Heart left ventricle (tissue), 16 donors: ENCODE data around the gene LRBA. TPM values are rescaled to one million over a fixed set of nuclear protein-coding genes. Genes with fewer than 3 reads are reported as not detected.

Experiments used
- ATAC-seq, 4 donors: fragments of 200-7000 bp; cut with Tn5 transposase; one replicate each; pipeline ENCODE4 v1.9.1; 2020 to 2022; ENCODE audit warnings: moderate library complexity in 4 of 4, mild to moderate bottlenecking in 3 of 4, moderate number of reproducible peaks in 1 of 4
- DNase-seq, 5 donors: peaks; one replicate each; pipeline ENCODE4 v3.0.0-alpha.2; 2020
- H3K27ac ChIP-seq, 12 donors: fragments of 200-600 bp; sonication (generic) in 4 of 12; one replicate each; pipeline versions ENCODE4 v1.5.0 to v1.8.0; 2016 to 2022; ENCODE audit warnings: mild to moderate bottlenecking in 2 of 12
- H3K27me3 ChIP-seq, 9 donors: fragments of 200-600 bp; sonication (generic) in 2 of 9; one replicate each; pipeline versions ENCODE4 v1.5.1 to v1.8.0; 2016 to 2022; ENCODE audit warnings: mild to moderate bottlenecking in 3 of 9
- H3K36me3 ChIP-seq, 9 donors: fragments of 200-600 bp; sonication (generic) in 2 of 9; one replicate each; pipeline versions ENCODE4 v1.5.0 to v1.8.0; 2018 to 2022; ENCODE audit warnings: mild to moderate bottlenecking in 2 of 9
- H3K4me1 ChIP-seq, 12 donors: fragments of 200-600 bp; sonication (generic) in 4 of 12; one replicate each; pipeline versions ENCODE4 v1.5.0 to v1.8.0; 2016 to 2022; ENCODE audit warnings: mild to moderate bottlenecking in 3 of 12
- H3K4me3 ChIP-seq, 12 donors: fragments of 200-600 bp; sonication (generic) in 4 of 12; one replicate each; pipeline versions ENCODE4 v1.5.0 to v1.8.0; 2017 to 2022; ENCODE audit warnings: mild to moderate bottlenecking in 9 of 12, moderate library complexity in 4 of 12
- H3K9me3 ChIP-seq, 12 donors: fragments of 200-600 bp; sonication (generic) in 4 of 12; one replicate each; pipeline versions ENCODE4 v1.5.0 to v1.8.0; 2016 to 2022; ENCODE audit warnings: mild to moderate bottlenecking in 1 of 12
- POLR2A ChIP-seq, 2 donors: fragments of 450-650 bp; IDR thresholded peaks; one replicate each; pipeline ENCODE4 v1.6.1; 2017; ENCODE audit warnings: antibody characterized with exemption in 2 of 2, mild to moderate bottlenecking in 2 of 2, moderate library complexity in 2 of 2
- WGBS, 4 donors: extraction: QIAGEN DNeasy Blood & Tissue Kit in 2 of 4; methylation state at CpG; one replicate each; pipeline versions ENCODE4 v1.1.5 to v1.1.7; 2013 to 2018; 5-methylcytosine and 5-hydroxymethylcytosine counted together
- intact Hi-C, 10 donors: fragments of 100-400 bp; cut with DNase I; formaldehyde crosslinking; loops; one replicate each; pipeline versions ENCODE4 v1.11.1 to v1.14.2; 2022
- polyA plus RNA-seq, 2 donors: library from polyadenylated mRNA; stranded (reverse); fragments of 200-250 nt; gene quantifications; one replicate each; pipeline ENCODE4 v1.2.3, GENCODE V29; 2013
- total RNA-seq, 9 donors: library from RNA; depleted of rRNA in 2 of 9; stranded (reverse); fragments of >200 nt in 2 of 9; fragmentation: NEBNext Ultra II Directional in 3 of 9; extraction: Animal tissue kit (Norgen Biotek cat#: 25700) in 3 of 9; gene quantifications; one replicate each; pipeline versions ENCODE4 v1.1.0 to v1.2.4, GENCODE V29; 2016 to 2023
- TF ChIP-seq, protein P1 (sequence below), 12 donors: fragments of 200-600 bp; sonication (generic) in 4 of 12; IDR thresholded peaks; one replicate each; pipeline versions ENCODE4 v1.5.0 to v1.8.0; 2018 to 2022; ENCODE audit warnings: antibody characterized with exemption in 12 of 12, mild to moderate bottlenecking in 5 of 12
- donor health status: ischemic (EF 13 %, LVEDD 7.1; RV severe dilation, severe dysfunction).
- donor health status: healthy with polysubstance abuse.
- donor health status: DM: no; HTN: yes; CAD: no.
- donor health status: DM: no; HTN: no; CAD: no.
- donor health status: ischemic (EF 25% LVEDD 6.9; RV normal size, moderate dysfunction).
- donor health status: ischemic (EF 25% LVEDD 5.7; RV mildly dilated, moderate dysfunction).
- donor health status: healthy.
- donor health status: DM: yes; HTN: yes; CAD: no.
- donor health status: ischemic (EF 35%, LVEDD 5.7; RV mildly dilated, moderate dysfunction).
- donor health status: nonischemic (EF 11% LVEDD 7.7; RV severe dilation, severe dysfunction).
- donor health status: DM: yes; HTN: yes; CAD: no.
- donor health status: PGD.
- donor health status: ischemic (EF 29% LVEDD 5.4; RV normal size, mild dysfunction).
- donor health status: nonischemic (EF 23%, LVEDD 6.1; RV moderate dilation, normal function).

LRBA gene
- total and polyA plus RNA-seq, 11 donors = 6.5 to 35.1 (median 22.6) TPM

DNA sequence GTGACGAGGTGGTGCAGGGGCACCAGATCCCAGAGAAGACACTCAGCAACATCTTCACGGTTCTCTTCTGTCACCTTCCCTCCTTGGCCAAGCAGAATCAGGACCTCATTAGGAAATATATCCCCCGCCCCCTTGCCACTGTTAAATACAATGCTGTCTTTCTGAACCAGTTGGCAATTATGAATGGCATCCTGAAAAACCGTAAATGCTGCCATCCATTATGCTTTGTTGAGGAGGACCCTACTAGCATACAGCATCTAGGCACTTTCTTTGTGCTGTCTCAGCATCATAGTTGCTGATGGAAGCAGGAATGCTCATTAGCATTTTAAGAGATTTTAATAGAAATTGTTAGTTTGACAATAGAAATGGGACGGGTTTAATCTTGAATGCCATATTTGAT lies 798.4 kb downstream of the LRBA start:
- TF ChIP-seq, protein P1, sequence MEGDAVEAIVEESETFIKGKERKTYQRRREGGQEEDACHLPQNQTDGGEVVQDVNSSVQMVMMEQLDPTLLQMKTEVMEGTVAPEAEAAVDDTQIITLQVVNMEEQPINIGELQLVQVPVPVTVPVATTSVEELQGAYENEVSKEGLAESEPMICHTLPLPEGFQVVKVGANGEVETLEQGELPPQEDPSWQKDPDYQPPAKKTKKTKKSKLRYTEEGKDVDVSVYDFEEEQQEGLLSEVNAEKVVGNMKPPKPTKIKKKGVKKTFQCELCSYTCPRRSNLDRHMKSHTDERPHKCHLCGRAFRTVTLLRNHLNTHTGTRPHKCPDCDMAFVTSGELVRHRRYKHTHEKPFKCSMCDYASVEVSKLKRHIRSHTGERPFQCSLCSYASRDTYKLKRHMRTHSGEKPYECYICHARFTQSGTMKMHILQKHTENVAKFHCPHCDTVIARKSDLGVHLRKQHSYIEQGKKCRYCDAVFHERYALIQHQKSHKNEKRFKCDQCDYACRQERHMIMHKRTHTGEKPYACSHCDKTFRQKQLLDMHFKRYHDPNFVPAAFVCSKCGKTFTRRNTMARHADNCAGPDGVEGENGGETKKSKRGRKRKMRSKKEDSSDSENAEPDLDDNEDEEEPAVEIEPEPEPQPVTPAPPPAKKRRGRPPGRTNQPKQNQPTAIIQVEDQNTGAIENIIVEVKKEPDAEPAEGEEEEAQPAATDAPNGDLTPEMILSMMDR (IDR thresholded peaks at IDR 0.05) = no peak
- no peak for TF ChIP-seq POLR2A (IDR thresholded peaks at IDR 0.05)
- no peak overlapping the region for H3K4me3 ChIP-seq
- H3K4me1 ChIP-seq = peaks cover 0 to 31% (median 5%) of the 10 kb centered on the region in 12 donors
- no peak overlapping the region for H3K27ac ChIP-seq
- H3K9me3 ChIP-seq = no peaks in the 10 kb centered on the region
- peaks cover 0 to 4% (median 0%) of the 10 kb centered on the region in 9 donors for H3K36me3 ChIP-seq
- DNase-seq (no peak), ATAC-seq (no peak)
- intact Hi-C loops = loop anchor here in 4 of 10 donors (5.0 to 10.0 kb wide), 4 partner anchors 142 to 219 kb away; partner anchors contain the start of gene DCLK2 (in 2 of the 4)
- 91 to 94% (median 93%) methylated on average over 5 of the region's 5 CpGs for WGBS, 4 donors
- no peaks in the 10 kb centered on the region for H3K27me3 ChIP-seq

DNA sequence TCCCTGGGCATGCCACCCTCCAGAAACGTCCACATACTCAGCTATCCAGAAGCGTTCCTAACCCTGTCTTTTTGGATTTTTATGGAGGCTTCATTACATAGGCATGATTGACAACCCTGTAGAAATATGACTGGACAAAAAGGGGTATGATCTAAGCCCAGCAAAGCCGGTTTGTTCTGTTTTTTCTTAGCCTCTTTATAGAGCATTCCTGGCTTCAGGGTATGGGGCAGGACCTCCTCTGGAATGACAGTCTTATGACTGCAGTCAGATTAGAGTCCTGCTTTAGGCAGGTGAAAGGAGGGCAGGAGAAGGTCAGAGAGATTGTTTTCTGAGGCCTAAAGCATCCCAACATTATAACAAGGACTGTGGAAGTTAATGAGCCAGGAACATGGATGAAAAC lies 799.5 kb downstream of the LRBA start:
- WGBS, 4 donors = 63 to 73% (median 67%) methylated on average over 3 of the region's 3 CpGs
- intact Hi-C loops = loop anchor here in 4 of 10 donors (5.0 to 10.0 kb wide), 4 partner anchors 141 to 218 kb away; partner anchors contain the start of gene DCLK2 (in 2 of the 4)
- no peak for DNase-seq

More for the DNA sequence above, 799.5 kb downstream of the LRBA start:
- Histone ChIP-seq H3K4me3 (no peak overlapping the region), H3K36me3 (no peaks in the 10 kb centered on the region), H3K4me1 (peaks cover 0 to 39% (median 5%) of the 10 kb centered on the region in 12 donors), H3K27ac (peak overlapping the region in 2 of 12 donors; percentile 10 to 48), H3K9me3 (no peaks in the 10 kb centered on the region), H3K27me3 (no peaks in the 10 kb centered on the region)
- TF ChIP-seq, protein P1 (IDR thresholded peaks at IDR 0.05) = no peak
- TF ChIP-seq POLR2A (IDR thresholded peaks at IDR 0.05) = no peak
- peak in 1 of 4 donors; percentile 16 for ATAC-seq

Other genes with a start within 250 kb of the LRBA start
- 1,000 to 10,000 TPM in 4 of 9 donors, 100 to 1,000 TPM in 5; 726 to 1,370 (median 984) TPM for gene RPS3A, start 84.3 kb upstream of the LRBA start, total RNA-seq
- 1,000 to 10,000 TPM; 1,080 to 2,393 TPM for gene RPS3A, start 84.3 kb upstream of the LRBA start, polyA plus RNA-seq